Upper lobe of left lung (tissue), 4 donors: ENCODE data around the gene CMTM2.

Experiments
- CTCF ChIP-seq, 6 experiments: fragments of 450-650 bp in 4 of 6; fragments of 200-600 bp in 2 of 6; sonication (generic) in 2 of 6; IDR thresholded peaks; one replicate each; pipeline ENCODE4 v1.5.1; 2016 to 2019; ENCODE audit warnings: antibody characterized with exemption in 6 of 6
- EP300 ChIP-seq, 4 donors: sonication (generic); formaldehyde crosslinking; IDR thresholded peaks; one replicate each; pipeline ENCODE4 v1.5.1; 2017; ENCODE audit warnings: antibody characterized with exemption in 4 of 4, control low read depth in 2 of 4
- POLR2A ChIP-seq, 4 donors: fragments of 450-650 bp; IDR thresholded peaks; one replicate each; pipeline ENCODE4 v1.5.1; 2016 to 2017; ENCODE audit warnings: antibody characterized with exemption in 4 of 4, mild to moderate bottlenecking in 2 of 4
- POLR2AphosphoS5 ChIP-seq, 2 donors: sonication (generic); formaldehyde crosslinking; IDR thresholded peaks; one replicate each; pipeline ENCODE4 v1.5.1; 2017; ENCODE audit warnings: antibody characterized with exemption in 2 of 2

DNA sequence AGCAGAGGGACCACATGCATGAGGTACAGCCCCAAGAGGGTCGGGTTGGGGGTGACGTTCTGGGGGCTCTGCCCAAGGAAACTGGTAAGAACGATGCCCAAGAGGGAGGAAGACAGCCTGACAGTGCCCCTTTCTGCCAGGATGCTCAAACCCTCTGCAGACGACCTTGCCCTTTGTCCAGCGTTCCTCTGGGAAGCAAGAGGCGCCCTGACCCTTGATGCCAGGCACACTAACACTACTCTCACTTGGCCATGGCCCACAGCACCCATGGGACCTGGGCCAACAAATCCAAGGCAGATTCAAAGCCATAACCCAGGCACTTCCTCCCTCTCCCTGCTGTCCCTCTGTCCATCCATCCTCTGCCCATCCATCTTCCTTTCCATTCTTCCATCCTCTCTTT, 49.8 kb upstream of the CMTM2 start:
- TF ChIP-seq CTCF (IDR thresholded peaks at IDR 0.05) (no peak), POLR2A (IDR thresholded peaks at IDR 0.05) (no peak), EP300 (IDR thresholded peaks at IDR 0.05) (no peak), POLR2AphosphoS5 (IDR thresholded peaks at IDR 0.05) (no peak)
